NCI-H82 treated with DMSO at 0.1 percent for 48 hours (cell line): ENCODE data around the gene RAB33B.
"Not testable (repeated sequence)": the region's sequence is repeated elsewhere in the genome, so short reads cannot be mapped to it uniquely, and the experiment has no call there.

Source experiments
- DNase-seq: peaks from one replicate; lab custom pipeline; 2025; ENCODE audit not compliant: unreplicated experiment; lab: John Stamatoyannopoulos, UW

Gene RAB33B

DNA sequence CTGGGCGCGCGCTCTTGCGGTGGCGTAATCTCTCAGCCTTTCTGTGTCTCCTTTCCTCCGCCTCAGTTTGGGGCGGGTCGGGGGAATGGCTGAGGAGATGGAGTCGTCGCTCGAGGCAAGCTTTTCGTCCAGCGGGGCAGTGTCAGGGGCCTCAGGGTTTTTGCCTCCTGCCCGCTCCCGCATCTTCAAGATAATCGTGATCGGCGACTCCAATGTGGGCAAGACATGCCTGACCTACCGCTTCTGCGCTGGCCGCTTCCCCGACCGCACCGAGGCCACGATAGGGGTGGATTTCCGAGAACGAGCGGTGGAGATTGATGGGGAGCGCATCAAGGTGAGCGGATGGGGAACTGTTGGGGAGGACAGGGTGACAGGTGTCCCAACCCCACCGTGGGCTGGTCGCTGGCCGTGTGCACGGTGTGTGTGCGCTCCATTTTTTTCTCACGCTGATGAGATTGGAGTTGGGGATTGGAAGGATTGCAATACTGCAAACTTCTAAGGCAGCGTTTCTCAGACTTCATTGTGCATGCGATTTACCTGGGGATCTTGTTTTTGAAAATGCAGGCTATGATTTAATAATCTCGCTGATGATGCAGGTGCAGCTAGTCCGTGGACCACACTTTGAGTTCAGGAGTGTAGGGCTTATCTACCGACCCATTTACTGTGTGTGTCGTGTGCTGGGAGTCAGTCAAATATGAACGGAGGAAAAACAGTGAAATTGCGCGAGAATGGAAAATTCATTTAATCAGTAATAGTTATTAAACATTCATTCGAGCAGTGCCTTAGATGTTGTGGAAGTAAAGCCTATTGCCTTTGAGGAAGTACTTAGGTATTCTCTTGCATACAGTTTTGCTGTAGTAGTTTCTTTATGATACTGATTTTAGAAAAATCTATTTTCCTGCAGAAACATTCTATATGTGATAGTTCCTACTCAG is at the start of gene RAB33B:
Gene RAB33B, plus strand, starts transcription at position 11 of the 935 bp plus-strand sequence. Its CDS starts 75 bp downstream, at position 86.
- no peak for DNase-seq

DNA sequence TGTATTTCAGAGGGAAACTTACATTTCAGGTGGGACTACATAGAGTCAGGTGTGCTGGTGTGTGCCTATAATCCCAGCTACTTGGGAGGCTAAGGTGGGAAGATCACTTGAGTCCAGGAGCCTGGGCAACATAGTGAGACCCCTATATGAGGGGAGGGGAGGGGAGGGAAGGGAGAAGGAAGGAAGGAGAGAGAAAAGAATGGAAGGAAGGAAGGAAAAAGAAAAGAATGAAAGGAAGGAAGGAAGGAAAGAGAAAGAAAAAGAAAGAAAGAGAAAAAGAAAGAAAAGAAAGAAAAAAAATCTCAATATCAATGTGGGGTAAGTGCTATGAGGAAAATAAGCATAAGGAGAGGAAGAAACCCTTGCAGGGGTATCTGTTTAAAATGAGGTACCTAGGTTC is 43.6 kb upstream of the RAB33B start:
- no peak for DNase-seq

DNA sequence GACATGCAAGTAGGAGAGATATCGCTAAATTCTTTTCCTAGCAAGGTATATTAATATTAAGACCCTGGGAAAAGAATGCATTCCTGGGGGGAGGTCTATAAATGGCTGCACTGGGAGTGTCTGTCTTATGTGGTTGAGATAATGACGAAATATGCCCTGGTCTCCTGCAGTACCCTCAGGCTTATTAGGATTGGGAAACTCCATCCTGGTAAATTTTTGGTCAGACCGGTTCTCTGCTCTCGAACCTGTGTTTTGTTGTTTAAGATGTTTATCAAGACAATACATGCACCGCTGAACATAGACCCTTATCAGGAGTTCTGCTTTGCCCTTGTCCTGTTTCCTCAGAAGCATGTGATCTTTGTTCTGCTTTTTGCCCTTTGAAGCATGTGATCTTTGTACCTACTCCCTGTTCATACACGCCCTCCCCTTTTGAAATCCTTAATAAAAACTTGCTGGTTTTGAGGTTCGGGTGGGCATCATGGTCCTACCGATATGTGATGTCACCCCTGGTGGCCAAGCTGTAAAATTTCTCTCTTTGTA is 39.2 kb upstream of the RAB33B start:
- DNase-seq = not testable (repeated sequence)

DNA sequence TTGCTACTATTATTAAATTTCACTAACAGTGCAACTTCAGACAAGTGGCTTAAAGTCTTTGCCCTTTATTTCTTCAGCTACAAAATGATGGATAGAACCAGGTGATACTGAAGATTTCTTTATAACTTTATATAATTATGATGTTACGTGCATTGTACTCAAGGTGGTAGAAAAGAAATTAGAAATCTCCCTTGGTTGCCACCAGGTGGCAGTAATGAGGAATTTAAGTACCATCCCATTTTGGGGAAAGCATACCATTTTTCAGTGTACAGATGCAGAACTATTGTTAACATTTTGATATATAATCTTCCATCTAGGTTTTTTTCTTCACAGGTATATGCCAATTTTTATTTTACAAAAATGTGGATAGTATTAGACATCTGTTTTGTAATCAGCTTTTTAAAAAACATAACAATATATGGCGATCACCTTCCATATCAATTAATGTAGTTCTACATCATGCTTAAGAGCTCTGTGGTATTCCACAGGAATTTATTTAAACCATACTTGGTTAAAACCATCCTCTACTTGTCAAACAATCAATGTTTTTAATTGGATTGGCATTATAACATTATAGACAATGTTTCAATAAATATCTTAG is 37.7 kb upstream of the RAB33B start:
- DNase-seq = no peak

DNA sequence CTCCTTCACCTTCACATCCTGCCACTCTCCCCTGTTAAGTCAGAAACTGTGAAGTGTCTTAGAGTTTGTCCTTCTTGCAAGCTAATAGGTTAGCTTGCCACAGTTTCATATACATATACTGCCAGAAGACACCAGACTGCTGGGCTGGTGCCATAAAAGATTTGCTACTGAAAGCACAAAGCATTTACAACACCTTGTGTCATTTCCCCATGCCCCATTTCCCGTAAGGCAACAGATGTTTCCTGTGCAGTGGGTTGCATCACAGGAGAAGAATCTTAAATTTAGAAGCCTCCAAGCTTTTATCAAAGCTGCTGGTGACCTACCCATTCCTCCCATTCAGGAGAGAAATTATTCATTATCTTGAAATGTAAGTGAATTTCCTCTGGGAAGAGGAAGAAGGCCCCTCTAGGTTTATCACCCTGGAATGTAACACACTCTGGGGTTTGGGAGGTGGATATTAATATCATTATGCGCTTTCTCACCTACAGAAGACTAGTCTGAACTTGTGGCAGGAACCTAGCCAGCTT is 34.5 kb upstream of the RAB33B start:
- no peak for DNase-seq

DNA sequence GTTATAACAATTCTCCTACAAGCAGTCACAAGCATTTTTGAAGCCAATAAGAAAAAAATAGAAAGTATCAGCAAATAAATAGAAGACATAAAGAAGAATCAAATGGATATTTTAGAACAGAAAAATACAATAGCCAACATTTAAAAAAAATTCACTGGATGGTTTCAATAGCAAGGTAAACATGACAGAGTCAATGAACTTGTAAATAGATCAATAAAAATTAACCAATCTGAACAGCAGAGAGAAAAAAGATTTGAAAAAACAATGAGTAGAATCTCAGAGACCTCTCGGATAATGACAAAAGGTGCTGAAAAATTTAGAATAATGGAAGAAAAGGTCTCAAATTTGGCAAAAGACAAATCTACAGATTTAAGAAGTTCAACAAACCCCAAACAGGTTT is 33.3 kb upstream of the RAB33B start:
- no peak for DNase-seq

DNA sequence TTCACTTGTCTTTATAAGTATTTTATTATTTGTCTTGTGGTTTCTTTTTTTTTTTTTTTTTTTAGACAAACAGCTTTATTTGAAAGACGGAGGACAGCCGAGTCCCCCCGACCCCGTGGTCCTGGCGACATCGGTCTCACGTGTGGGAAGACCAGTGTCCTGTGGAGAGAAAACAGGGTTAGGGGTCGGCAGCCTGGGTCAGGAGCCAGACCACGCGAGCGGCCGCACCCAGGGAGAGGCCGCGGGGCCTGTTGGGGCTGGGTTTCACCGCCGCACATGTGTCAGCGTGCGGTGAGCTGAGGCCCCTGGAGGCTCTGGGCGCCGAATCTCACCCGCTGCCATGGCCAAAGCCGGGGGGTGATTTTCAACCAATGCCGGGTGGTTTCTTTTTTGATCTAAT is 17.8 kb upstream of the RAB33B start:
- DNase-seq = no peak

DNA sequence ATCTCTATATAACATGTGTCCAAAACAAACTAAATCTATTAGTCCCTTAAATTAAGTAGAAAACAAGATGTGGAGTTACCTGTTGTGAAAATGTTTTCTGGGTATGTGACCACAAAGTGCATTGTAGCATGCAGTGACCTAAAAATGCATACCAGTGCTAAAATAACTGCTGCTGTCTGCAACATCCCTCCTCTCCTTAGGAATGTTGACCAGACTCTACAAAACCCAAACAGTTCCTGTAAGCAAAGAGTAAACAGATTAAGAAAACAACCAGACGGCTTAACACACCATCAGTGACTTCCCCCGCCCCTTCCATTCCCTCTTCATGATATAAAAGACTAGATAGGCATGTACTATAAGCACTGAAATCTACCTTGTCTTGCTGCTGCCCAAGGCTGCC is 15.8 kb upstream of the RAB33B start:
- no peak for DNase-seq

DNA sequence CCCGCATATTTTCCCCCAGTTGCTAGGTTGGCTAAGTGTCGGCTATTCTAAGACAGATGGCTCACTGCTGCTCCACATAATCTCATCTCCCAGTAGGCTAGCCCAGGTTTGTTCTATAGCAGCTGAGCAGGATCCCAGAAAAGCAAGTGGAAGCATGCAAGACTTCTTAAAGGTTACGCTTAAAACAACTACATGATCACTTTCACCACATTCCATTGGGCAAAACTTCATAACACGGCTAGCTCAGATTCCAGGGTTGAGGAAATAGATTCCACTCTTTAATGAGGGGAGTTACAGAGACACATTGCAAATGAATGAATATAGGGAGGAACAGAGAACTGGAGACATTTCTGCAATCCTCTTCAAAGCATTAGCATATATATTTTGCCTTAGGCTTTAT is 12.9 kb upstream of the RAB33B start:
- DNase-seq = no peak

DNA sequence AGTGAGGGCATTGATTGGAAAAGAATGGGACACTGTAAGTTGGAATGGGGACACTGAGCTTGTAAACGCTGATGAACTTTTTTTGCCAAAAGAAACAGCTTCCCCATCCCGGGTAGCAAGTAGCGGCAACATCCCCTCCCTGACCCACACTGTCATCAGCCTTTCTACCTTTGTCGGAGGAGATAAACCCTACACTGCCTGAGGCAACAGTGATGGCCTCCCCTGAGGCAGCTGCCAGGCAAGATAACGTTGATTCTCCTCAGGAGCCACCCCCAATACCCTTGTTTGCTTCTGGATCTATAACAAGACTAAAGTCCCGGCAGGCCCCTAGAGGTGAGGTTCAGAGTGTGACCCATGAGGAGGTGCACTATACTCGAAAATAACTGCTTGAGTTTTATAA is 10.3 kb upstream of the RAB33B start:
- no peak for DNase-seq

DNA sequence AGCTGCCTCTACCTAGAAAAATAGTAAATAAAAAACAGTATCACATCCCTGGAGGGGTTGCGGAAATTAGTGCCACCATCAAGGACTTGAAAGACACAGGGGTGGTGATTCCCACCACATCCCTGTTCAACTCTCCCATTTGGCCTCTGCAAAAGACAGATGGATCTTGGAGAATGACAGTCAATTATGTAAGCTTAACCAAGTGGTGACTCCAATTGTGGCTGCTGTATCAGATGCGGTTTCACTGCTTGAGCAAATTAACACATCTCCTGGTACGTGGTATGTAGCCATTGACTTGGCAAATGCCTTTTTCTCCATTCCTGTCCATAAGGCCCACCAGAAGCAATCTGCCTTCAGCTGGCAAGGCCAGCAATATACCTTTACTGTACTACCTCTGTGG is 9.0 kb upstream of the RAB33B start:
- DNase-seq = not testable (repeated sequence)

DNA sequence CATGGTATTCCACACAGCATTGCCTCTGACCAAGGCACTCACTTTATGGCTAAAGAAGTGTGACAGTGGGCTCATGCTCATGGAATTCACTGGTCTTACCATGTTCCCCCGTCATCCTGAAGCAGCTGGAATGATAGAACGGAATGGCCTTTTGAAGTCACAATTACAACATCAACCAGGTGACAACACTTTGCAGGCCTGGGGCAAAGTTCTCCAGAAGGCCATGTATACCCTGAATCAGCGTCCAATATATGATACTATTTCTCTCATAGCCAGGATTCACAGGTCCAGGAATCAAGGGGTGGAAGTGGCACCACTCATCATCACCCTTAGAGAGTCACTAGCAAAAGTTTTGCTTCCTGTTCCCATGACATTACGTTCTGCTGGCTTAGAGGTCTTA is 6.8 kb upstream of the RAB33B start:
- DNase-seq = not testable (repeated sequence)

DNA sequence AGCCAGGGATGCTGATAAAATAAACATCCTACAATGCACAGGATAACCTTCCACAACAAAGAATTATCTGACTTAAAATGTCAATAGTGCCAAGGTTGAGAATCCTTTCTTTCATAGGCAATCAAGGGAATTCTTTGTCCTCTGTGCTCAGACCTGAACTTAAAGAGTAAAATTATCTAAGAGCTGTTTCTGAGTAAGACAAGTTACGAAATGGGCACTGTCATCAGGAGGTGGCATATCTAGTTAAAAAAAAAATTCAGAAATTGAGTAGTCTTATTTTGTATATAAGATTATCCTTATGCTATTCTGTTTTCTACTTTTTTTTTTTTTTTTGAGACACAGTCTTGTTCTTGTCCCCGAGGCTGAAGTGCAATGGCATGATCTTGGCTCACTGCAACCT is 3.3 kb upstream of the RAB33B start:
- DNase-seq = no peak

DNA sequence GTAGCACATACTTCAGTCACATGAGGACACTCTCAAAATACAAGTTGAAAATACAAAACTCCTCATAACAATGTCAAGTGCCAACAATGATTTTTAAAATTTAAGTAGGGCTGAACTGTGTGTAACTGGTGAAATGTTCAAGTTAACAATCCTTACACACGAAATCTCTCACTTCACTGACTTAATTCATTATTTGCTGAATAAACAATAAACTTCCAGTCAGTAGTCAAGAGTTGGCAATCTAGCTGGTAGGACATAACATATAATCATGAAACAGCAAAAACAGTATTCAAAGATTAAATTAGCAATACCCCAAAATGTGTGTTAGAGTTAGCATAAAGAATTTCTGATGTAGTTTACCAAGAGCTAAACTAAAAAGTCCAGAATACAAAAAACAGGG is 1.9 kb upstream of the RAB33B start:
- DNase-seq = no peak

DNA sequence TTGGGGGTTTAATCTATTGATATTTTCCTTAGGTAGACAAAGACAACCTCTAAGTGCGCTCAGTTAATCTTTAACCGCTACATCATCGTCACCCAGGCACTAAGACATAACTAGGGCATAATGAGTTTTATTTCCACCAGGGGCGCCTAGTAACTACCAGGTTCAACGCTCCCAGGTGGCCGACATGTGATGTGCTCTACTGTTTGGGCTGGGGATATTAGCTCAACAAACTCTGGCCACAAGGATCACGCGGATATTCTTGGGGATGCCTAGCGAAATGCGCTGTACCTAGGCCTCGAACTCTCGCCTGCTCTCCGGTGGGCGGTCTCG is 915 bp upstream of the RAB33B start:
- peak; percentile 48 for DNase-seq

DNA sequence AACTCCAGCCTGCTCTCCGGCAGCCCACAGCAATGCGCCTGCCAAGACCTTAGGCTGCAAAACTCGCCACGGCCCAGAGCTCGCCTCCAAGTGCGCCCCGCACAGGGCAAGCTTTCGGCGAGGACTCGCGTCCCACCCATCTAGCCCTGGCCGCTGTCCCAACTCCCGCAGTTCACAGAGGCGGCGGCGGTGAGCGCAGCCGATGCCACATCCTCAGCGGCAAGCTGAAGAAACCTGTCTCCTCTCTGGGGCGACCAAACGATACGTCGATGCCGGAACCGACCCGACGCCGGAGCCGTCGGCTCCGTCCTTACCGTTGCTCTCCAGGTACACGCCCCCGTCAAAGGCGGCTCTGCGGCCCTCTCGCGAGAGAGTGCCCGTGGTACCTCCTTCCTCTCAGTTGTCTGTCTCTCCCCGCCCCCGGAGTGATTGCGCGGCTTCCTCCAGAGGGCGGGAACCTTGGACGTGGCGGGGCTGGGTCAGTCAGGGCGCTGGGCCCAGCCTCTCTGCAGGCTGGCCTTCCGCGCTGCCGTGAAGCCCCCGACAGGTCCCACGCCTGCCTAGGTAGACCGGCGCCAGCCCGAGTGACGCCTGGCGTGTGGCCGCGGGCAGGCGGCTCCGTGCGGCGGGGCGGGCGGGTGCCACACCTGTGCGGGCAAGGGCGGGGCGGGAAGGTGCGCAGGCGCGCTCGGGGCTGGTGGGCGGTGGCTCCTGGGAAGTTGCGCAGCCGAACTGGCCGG is 380 bp upstream of the RAB33B start:
- peak; percentile 69 for DNase-seq

DNA sequence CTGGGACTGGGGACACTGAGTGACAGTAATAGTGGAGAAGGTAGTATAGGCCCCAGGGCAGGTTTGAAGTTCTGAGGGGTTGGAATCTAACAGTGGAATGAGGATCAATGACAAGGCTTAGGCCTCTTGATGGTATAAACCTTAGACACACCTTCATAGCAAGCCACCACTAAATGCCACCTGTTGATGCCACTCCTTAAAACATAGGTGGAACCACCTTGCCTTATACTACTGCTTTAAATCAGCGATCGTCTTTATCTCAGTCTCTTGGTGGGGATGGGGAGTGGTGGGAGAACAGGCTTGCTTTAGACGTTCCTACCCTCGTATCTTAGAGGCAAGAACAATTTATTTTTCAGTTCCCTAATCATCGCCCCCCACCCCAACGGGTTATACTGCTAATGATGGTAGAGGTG is 1.2 kb downstream of the RAB33B start:
- no peak for DNase-seq

DNA sequence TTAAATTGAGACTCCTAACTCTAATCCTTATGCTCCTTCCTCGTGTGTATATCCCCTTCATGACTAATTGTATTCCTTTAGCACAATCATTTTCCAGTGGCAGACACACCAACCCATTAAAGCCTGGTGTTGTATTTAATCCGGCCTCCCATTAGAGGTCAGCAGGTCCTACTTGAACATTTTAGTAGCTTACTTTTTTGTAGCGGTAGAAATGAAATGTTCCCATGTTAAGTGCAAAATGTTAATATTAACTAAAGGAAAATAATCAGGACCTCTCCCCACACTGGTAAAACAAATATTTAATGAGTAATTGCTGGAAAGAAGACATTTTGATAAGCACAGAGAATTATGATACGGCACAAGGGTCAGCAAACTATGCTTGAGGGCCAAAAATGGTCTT is 3.4 kb downstream of the RAB33B start:
- peak; percentile 46 for DNase-seq

DNA sequence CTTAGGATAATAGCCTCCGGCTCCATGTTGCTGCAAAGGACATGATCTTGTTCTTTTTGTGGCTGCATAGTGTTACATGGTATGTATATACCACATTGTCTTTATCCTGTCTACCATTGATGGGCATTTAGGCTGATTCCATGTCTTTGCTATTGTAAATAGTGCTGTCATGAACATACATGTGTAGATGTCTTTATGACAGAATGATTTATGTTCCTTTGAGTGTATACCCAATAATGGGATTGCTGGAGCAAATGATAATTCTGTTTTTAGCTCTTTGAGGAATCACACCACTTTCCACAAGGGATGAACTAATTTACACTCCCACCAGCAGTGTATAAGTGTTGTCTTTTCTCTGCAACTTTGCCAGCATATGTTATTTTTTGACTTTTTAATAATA is 4.6 kb downstream of the RAB33B start:
- no peak for DNase-seq

DNA sequence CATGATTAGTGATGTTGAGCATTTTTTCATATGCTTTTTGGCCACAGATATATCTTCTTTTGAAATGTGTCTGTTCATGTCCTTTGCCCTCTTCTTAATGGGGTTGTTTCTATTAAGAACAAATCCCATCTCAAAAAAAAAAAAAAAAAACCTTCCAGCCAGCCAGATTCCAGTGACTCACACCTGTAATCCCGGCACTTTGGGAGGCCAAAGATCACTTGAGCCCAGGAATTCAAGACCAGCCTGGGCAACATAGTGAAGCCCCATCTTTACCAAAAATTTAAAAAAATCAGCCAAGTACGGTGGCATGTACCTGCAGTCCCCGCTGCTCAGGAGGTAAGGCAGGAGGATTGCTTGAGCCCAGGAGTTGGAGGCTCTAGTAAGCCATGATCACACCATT is 5.1 kb downstream of the RAB33B start:
- DNase-seq = no peak

DNA sequence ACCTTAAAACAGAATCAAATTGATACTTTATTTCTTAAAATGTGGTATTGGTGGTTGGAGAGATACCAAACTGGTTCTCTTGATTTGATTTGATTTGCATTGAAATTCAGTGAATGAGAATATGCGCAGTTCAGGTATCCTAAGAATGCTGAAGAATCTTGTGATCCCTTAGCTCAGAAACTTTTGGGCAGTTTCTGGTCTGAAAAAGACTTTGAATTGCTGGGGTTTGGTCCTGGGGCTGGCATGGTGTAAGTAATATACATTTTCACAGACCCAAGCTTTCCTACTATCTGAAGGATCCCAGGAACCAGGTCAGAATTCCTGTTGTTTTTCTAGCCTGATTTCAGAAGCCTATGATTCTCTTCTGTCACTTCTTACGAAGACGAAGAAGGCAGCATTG is 6.6 kb downstream of the RAB33B start:
- no peak for DNase-seq
